Ramos (cell line): ENCODE measurements around the gene ERF.

ENCODE experiments used
- in situ Hi-C: fragments of 300-500 bp; cut with MboI; formaldehyde crosslinking; loops from one replicate; pipeline ENCODE4 v1.14.3; 2022; ENCODE audit warnings: low sequenced_read_pairs; ENCODE audit not compliant: unreplicated experiment

ERF gene

DNA sequence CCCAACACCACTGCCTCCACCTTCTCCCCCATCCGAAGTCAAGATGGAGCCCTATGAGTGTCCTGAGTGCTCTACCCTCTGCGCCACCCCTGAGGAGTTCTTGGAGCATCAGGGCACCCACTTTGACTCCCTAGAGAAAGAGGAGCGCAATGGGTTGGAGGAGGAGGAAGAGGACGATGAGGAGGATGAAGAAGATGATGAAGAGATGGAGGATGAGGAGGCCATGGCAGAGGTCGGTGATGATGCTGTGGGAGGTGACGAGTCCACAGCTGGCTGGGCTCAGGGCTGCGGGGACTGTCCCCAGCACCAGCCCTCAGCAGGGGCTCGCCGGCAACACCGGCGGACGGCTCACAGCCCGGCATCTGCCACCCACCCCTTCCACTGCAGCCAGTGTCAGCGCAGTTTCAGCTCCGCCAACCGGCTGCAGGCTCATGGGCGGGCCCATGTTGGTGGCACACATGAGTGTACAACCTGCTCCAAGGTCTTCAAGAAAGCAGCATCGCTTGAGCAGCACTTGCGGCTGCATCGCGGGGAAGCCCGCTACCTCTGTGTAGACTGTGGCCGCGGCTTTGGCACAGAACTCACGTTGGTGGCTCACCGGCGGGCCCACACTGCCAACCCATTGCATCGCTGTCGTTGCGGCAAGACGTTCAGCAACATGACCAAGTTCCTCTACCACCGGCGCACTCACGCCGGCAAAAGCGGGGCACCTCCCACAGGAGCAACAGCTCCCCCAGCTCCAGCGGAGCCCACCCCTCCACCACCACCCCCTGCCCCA, 29.8 kb downstream of the ERF start:
- in situ Hi-C loops, result no loop called here

DNA sequence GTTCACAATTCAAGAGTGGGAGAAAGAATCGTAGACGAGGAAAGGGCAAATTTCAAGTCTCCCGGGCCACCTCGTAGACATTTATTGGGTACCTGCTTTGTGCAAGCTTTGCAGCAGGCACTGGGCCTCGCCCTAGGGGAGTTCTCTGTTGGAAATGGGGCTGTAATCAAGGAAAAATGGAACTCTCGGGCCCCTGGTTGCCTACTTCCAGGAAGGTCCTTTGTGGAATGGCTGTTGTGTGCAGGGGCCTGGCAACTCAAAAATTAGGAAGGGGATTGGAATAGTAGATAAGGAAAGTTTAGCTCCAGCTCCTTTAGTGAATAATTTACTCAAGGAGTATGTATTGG, 34.2 kb downstream of the ERF start:
- in situ Hi-C loops, result no loop called here

DNA sequence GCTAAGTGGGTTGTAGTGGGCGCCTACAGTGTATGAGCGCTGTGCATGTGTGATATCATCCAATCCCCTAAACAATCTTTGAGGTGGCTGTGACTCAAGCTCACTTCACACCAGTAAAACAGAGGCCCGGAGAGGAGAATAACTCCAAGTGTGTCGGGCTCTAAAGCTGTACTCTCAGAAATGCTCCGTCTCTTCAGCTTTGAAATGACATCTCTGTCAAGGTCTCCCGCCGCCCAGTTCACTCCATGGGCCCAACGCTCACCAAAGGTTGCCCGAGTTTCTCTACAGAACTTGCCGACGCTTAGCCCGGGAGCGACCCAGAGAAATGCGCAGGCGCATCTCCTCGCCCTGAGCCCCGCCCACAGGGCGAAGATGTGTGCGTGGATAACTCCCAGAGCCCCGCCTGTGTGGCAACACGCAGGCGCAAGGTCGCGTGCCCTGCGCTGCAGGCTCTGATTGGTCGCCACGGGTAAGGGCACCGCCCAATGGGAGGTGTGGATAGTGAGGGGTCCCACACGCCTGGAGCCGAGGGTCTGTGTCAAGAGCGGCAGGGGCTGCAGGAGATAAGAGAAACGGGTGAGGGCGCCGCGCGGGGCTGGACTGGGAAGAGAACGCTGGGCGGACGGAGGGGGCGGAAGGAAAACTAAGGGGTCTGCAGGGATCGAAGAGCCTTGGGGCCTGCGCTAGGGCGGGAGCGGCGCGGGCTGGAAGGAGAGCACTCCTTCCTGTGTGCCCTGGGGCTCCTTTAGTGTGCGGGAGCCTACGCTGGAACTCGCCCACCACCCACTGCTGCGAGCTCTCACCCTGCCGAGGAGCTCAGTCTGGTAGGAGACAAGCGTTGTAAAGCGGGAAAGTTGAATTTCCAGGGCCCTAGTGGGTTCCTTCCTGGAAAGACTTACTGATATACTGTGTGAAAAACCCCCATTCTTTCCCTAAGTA, 34.8 kb downstream of the ERF start, which contains the start of gene ZNF526:
Gene ZNF526, plus strand, starts transcription at position 501 of the 939 bp plus-strand sequence. CDS start 4,092 bp downstream, outside the sequence.
- in situ Hi-C loops, result no loop called here

DNA sequence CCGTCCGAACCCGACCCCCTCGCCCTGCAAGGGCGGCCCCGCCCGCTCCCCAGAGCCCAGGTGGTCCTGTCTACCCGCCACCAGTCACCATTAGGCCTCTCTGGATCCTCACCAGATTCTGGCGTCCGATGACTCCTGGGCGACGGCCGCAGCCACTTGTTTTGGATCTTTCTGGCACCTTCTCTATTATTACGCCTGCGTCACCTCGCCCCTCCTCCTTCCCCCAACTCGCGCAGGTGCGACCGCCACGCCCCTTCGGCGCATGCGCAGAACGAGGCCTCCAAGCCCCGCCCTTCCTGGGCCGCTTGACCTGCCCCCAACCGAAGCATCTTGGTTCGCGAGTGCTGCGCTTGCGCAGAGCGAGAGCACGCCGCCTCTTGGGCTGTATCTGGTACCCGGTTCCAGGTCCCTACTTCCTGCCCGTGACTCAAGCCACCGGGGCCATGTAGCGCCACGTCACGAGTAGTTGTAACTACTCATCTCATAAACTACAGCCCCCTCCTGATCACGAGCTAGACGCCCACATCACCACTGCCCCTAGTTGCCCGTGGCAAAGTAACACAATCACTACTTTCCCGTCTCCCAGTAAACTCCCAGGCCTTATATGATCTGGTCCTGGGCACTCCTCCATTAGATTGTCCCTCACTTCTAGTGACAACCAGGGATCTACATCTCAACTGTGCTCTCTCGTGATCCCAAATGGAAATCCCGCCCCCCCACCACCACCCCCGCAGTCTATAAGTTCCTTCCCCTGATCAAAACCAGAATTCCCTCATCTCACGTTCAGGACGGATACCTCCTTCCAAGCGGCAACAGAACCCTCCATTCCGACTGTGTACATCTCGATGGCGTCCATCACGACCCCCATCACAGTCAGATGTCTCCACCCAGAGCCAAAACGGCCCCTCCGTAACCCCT, 37.1 kb downstream of the ERF start, which contains the start of gene DEDD2:
Gene DEDD2, minus strand, starts transcription at position 158 of the 918 bp plus-strand sequence. CDS start 670 bp downstream, outside the sequence.
- in situ Hi-C loops, result no loop called here

DNA sequence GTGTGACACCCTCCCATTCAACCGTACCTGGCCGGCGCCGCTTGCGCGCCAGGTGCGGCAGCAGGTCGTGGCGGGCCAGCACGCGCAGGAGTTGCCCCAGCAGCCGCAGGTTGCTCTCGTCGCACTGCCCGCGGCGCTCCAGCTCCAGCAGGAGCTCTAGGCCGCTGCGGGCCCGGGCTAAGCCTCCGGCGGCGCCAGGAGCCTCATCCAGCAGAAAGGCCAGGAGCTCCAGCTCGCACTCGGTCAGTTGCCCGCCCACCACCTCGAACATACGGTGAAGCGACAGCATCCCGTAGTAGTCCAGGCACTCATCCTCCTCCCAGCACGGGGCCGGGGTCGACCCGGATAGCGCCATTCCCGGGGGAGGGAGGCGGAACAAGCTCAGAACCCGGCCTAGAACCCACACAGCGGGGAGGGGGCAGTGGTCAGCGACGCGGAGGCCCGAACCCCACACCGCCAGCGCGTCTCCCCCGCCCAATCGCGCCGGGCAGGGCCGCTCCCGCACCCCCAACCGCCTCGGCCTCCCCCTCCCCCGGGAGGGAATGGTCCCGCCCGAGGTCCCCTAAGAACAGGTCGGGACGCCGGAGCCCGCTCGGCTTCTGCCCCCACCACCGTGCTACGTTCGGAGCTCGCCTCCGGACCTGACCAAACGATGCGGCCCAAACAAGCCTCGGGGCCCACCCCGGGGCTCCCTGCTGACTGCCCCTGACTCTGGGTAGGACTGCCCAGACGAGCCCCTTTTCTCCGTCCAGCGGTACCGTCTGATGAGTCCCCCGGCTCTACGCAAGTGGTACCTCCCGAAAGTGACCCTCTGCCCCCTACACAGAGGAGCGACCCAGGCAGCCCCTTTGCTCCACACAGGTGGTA, 38.0 kb downstream of the ERF start:
- in situ Hi-C loops, result no loop called here

DNA sequence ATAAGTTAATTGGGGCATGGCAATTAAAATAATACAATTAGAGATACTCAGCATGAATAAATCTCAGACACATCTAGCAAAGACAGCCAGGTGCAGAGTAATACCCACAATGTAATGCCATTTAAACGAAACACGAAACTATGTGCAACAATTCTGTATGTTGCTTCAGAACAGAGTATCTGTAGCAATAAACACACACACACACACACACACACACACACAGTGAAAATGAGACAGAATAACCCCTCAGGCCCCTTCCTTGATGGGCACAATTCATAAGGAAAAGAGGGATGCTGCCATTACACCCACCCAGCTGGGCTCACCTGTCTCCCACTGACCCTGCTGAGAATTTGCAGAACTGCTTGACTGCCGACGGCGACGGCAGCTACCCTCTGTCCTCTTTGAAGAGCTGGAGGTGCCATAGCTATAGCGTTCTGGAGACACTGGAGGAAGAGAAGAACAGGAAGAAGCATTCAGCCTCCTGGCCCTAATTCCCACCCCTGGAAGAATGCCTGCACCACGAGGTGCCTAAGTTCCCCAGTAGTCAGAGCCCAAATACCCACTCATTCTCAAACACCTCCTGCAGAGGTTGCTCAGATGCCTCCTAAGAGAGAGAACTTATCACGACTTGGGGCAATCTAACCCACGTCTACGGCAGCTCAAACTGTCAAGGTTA, 40.0 kb downstream of the ERF start:
- in situ Hi-C loops, result no loop called here

DNA sequence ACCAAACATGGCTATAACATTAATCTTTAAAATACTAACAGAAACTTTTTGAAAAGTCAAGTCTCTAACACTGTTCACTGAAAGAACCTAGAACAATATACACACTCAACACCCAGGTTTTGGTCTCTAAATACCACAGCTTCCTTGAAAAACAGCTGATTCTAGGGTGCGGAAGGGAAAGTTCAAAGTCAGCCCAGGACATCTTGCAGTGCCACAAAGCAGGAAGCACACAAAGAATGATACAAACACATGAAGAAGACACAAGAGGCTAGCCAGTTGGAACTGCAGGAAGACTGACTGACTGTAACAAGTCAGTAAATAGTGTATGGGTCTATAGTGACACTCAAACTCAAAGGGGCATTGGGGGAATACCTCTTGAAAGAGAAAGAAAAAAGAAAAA, 42.0 kb downstream of the ERF start:
- in situ Hi-C loops, result no loop called here

DNA sequence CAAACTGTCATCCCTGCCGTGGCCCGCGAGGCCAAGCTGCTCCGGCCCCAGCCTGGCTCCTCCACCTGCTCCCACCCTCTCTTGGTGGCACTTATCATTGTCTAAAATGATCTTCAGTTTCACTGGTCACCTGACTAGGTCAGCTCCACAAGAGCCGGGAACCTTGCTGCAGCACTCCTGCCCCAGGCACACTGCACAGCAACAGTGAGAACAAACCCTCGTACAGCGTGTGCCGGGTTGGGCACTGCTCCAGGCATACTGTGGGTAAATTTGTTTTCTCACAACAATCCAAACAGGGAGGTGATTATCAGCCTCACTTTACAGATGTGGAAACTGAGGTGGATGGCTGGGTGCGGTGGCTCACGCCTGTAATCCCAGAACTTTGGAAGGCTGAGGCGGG, 46.3 kb downstream of the ERF start:
- in situ Hi-C loops, result no loop called here

DNA sequence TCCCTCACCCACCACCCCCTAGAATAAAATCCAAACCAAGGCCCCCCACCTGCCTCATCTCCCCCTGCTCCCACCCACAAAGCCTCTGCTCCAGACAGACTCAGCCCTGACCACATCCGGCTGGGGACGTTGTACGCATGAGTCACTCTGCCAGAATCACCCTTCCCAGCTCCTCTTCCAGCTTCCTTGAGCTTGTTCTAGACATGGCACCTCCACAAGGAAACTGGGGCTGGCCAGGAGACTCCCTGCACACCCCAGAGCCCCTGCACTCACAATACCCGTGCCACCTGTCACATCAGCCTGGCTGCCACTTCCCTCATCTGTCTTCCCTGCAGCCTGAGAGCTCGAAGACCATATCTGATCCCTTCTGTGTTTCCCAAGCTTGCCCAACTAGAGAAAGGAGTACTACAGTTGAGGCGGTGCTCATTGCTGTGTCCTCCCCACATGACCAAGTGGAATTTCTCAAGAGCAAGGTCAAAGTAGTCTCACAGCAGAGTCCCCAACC, 47.1 kb downstream of the ERF start:
- in situ Hi-C loops, result no loop called here

DNA sequence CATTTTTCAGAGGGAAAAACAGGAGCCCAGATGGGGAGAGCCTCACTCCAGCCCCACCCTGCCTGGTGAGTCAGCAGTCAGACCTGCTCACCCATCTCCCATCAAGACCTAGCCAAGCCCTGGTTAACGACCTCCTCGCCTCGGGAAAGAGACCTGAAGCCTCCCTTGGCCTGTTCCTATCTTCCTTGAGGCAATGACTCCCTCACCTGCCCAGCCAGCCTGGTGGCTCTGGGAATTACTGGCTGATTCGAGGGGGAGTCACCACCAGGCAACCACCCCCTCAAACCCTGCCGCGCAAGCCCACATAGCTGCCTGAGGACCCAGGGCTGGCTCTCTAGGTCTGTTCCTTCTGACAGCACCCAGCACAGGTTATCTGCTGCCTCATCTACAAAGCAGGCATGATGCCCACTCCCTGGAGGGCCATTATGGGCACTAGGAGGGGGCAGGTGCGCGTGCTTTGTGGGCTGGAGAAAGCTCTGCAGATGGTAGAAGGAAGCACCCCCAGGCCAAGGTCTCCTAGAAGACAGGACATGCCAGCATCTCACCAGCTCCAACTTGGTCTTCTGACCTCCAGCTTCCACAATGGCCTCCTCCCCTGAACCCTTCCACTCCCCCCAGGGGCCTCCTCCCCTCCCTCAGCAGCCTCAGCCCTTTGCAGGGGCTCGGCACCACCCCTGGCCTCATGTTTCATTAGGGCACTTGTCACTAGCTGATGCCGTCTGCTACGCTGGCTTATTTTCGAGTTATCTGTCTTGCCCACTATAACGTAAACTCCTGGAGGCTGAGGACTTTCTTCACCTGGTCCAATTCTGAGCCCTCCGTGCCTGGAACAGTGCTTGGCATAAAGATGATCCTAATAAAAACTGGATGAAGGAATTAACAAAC, 47.8 kb downstream of the ERF start:
- in situ Hi-C loops, result no loop called here

DNA sequence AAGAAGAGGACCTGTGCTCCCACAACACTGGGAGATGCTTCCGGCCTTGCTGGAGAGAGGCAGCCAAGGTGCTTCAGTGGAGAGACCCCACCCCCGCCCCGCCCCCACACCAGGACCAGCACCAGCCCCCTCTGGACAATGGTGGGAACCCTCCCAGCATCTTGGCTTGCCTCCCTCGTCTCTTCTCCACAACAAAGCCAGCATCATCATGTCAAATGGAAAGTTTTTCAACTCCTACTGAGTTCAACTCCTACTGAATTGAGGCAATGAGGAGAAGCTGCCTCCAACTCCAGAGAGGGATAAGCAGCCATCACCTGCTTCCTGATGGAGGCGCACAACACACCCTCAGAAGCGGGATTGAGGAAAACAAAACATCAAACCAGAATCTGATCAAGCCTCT, 50.3 kb downstream of the ERF start:
- in situ Hi-C loops, result no loop called here

DNA sequence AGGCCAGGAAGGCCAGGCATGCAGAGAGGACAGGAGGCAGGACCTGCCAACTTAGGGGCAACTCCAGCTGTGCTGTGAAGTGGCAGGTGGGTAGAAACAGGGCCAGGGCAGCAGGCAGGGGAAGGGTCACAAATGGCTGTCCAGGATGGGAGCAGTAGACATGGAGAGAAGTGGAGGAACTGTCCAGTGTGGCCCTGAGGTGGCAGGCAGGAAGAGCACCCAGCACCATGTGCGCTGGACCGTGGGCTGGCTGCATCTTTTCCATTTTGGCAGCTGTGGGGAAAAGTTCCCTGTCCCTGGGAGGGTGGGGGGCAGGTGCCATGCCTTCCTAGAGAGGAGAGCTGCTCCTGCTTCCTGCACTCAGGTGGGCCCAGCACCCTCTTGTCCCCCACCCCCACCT, 51.2 kb downstream of the ERF start:
- in situ Hi-C loops, result no loop called here

DNA sequence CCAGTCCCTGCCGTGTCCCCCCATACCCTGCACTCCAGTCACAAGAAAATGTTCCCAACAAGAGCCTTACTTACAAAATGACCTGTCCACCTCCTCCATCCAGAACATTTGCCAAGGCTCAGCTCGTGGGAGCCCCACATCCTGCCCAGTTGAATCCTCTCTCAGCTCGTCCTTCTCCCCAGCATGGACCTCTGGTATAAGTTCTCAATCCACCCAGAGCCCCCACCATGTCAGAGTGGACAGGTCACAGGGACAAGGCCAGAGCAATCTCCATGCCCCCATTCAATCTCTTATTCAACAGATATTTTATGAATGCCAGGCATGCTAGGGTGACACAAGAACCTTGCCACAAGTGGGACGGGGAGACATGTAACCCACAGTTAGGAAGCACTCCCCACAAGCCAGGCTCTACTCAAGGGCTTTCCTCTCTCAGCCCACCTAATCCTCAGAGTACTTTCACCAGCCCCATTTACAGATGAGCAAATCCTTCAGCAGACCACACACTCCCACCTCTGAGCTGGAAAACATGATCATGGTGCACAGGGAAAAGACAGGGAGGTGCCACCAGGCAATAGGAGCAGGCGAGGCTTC, 52.5 kb downstream of the ERF start:
- in situ Hi-C loops, result no loop called here

DNA sequence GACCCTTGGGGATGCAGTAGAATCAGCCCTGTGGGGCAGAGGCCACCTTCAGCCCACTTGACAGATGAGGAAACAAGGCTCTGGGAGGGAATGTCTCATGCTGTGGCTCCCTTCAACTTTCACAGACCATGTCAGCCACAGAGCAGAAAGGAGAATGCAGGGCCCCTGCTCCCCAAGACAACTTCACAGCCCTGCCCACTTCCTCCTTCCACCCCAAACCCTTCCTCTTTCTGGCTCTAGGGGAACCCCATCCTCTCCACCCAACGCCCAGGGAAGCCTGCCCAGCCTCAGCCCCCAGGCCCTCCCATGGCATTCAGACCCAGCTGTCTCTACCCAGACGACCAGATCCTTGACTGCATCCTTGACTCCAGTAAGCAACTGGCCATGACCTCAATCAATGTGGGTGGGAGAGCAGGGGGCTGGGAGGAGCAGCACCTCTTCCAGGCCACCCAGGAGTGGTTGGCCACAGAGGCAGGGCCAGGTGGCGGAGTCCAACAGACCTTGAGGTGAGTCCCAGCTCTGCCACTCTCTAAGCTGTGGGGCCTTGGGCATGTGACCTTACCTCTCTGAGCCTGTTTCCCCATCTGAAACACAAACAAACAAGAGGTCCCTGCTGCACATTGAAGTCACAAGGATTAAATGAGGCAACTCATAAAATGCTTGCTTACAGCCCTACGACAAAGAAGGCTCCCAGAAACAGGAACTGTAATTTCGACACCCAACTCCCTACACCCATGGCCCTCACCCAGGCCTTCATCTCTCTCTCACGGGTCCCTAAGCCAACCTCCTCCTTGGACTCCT, 53.2 kb downstream of the ERF start:
- in situ Hi-C loops, result no loop called here

DNA sequence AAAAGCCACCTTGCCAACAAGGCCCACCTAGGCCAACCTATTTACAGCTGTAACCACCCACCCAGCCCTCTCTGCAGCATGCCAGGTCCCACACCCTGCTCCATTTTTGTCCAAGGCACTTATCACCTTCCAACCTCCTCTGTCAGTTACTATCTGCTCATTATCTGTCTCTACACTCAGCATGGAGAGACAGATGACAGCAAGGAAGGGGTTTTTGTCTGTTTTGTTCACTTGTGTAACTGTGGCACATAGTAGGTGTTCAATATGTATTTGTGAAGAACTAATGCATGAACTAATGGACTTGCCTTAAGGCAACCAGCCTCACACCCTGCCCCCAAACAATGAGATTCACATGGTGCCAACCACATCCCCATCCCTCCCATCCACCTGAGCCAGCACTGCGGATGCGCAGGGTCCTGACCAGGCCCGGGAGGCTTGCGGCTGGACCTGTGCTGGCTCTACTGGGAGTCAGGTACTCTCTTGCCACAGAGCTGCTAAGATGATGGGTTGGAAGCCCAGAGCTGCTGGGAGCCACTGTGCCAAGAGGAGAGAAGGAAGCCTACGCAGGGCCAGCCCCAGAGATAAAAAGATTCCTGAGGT, 54.7 kb downstream of the ERF start:
- in situ Hi-C loops, result no loop called here
